GM10266 (cell line): ENCODE results near the gene SUSD1.

ENCODE experiments used
- DNase-seq: peaks from one replicate; pipeline ENCODE4 v3.0.0; 2012; ENCODE audit errors: extremely low spot score
- TF ChIP-seq, protein P1 (sequence below): IDR thresholded peaks from 2 replicates; pipeline ENCODE4 v1.5.1; 2012; ENCODE audit warnings: mild to moderate bottlenecking, low read depth; ENCODE audit not compliant: control insufficient read depth, insufficient read depth; ENCODE audit errors: missing control alignments

The SUSD1 gene

DNA sequence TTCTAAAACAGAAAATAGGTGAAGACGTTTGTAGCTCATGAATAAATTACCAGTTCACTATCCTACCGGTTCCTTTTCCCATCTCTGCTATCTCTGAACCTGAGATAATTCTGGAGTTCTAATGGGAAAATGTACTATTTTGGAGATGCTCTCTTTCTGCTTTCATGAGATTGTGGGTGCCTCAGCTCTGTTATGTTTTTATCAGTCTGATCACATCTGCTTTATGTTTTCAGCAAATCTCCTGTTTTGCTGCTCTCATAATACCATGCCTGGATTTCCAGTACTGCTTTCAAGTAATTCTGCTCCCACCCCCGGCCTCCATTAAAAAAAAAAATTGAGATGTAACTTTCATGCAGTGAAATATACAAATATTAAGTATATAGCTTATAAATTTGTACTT, 9.1 kb upstream of the SUSD1 start:
- TF ChIP-seq, protein P1, sequence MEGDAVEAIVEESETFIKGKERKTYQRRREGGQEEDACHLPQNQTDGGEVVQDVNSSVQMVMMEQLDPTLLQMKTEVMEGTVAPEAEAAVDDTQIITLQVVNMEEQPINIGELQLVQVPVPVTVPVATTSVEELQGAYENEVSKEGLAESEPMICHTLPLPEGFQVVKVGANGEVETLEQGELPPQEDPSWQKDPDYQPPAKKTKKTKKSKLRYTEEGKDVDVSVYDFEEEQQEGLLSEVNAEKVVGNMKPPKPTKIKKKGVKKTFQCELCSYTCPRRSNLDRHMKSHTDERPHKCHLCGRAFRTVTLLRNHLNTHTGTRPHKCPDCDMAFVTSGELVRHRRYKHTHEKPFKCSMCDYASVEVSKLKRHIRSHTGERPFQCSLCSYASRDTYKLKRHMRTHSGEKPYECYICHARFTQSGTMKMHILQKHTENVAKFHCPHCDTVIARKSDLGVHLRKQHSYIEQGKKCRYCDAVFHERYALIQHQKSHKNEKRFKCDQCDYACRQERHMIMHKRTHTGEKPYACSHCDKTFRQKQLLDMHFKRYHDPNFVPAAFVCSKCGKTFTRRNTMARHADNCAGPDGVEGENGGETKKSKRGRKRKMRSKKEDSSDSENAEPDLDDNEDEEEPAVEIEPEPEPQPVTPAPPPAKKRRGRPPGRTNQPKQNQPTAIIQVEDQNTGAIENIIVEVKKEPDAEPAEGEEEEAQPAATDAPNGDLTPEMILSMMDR, result no peak
- no peak for DNase-seq

DNA sequence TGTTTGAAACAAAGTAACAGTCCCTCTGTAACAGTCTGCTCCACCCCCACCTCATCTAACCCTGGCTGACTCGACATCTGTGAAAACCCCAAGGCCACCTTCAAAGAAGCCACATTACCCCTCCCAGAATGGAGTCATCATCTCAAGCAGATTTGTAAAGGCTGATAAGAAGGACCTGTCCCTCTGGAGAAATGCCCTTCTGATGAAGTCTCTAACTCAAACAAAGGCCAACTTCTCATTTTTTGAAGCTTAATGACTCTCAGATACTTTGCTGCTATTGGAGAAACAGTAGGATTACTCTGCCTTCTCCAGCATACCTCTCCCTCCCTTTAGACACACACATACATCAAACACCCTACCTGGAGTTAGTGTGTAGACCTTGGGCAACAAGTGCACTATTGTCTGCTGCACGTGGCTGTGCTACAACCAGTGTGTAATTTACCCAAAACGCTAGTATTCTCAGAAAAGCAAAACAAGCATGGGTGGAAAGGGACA, 5.3 kb upstream of the SUSD1 start:
- DNase-seq, result no peak
- TF ChIP-seq, protein P1, result no peak

DNA sequence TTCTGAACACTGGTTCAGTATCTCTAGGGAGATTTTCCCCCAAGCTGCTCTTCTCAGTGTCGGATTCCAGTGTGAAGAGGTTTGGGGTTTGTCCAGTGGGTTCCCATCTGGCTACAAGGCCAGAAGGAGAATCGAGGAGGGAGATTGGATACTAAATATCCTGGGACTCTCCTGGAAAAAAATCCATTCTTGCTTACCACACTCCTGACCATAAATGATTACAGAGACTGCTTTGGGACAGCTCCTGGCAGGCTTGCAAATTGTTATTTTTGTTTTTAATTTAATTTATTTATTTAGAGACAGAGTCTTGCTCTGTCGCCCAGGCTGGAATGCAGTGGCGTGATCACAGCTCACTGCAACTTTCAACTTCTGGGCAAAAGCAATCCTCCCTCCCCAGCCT, 4.7 kb upstream of the SUSD1 start:
- TF ChIP-seq, protein P1, result no peak
- no peak for DNase-seq

DNA sequence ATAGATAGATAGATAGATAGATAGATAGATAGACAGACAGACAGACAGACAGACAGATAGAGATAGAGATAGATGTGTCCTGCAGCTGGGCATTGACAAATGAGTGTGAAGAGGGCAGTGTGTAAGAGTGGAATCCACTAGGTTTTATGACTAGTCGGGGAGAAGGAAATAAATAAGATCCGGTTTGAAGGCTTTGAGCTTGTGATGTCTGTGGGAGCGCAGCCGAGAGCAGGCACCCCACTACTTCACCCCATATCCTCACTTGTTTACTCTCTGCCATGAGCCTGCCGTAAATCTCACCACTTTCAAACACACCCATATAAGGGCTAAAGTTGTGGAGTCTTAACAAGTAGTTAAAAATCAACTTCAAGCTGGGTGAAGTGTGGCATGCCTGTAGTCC, 1.4 kb upstream of the SUSD1 start:
- no peak for DNase-seq
- TF ChIP-seq, protein P1, result no peak

DNA sequence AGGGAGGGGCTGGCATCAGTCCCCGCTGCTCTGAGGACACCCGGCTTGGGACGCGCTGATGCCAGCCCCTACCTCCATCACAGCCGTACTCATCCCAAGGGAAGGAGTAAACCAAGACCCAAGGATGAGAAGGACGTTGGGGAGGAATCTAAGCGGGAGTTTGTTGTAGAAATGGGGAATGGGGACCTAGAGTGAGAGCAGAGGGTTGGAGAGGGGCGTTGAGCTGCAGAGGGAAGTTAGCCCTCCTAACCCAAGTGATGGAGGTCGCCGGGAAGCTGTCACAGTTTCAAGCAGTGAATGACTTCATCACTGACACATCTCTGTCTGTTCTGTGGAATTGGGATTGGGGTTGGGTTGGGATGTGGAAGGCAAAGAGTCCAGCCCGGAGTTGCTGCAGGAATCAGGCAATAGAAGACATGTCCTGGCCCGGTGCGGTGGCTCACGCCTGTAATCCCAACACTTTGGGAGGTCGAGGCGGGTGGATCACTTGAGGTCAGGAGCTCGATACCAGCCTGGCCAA, 759 bp upstream of the SUSD1 start:
- DNase-seq, result no peak
- TF ChIP-seq, protein P1, result no peak

DNA sequence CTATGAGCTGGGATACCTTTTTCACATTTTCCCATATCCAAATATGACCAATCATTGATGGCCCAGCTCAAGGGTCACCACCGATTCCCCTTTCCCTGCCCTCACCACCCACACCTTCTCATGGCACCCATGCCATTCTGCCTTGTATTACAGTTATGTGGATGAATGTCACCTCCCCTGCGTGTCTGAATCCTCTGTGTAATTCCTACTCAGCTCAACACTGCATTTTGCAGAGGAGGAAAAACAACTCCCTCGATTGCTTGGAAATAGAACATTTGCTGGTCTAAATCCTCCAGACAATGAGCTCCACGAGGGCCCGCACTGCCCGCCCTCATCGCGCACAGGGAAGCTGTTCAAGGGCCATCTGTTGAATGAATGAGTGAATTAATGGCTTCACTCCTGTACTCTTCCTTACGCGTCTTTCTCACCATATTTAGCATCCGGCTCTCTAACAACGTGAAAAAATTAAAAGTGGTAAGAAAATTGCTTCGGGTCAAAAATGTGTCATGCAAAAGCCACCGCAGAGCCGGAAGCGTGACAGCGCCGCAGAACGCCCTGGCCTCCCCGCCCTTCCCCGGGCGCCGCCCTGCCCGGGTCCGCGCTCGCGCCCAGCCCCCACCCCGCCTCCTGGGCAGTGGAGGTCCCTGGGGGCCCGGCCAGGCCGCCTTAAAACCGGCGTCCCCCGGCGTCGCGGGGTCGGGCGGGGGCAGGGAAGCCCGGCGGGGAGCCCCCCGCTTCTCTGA, 704 bp downstream of the SUSD1 start:
- TF ChIP-seq, protein P1, result no peak
- peak; percentile 92 for DNase-seq
